Neutrophil (primary cell): ENCODE data around the gene MDGA2.

Experiments
- H3K27ac ChIP-seq: fragments of 200-600 bp; sonication (generic); 2 replicates; pipeline ENCODE4 v1.5.1; 2016; ENCODE audit warnings: mild to moderate bottlenecking, moderate library complexity
- H3K27me3 ChIP-seq: fragments of 200-600 bp; sonication (generic); 2 replicates; pipeline ENCODE4 v1.6.0; 2016; ENCODE audit warnings: mild to moderate bottlenecking
- H3K36me3 ChIP-seq: fragments of 200-600 bp; sonication (generic); 2 replicates; pipeline ENCODE4 v1.5.1; 2017
- H3K4me1 ChIP-seq, 2 experiments: fragments of 200-600 bp in 1 of 2; sonication (generic) in 1 of 2; 1 replicate in 1 of 2; 2 replicates in 1 of 2; pipeline versions ENCODE4 v1.5.1 to v1.6.1; 2013 to 2016; ENCODE audit warnings: low read depth in 1 of 2, low read length in 1 of 2, mild to moderate bottlenecking in 1 of 2, moderate library complexity in 1 of 2; ENCODE audit not compliant: control insufficient read depth in 1 of 2, insufficient read depth in 1 of 2
- H3K4me3 ChIP-seq, 2 experiments: fragments of 200-600 bp in 1 of 2; sonication (generic) in 1 of 2; 1 replicate in 1 of 2; 2 replicates in 1 of 2; pipeline ENCODE4 v1.5.1; 2013 to 2016; ENCODE audit warnings: low read depth in 1 of 2, low read length in 1 of 2, mild to moderate bottlenecking in 1 of 2, moderate library complexity in 1 of 2
- H3K9me3 ChIP-seq: fragments of 200-600 bp; sonication (generic); 2 replicates; pipeline ENCODE4 v1.5.1; 2016
- CTCF ChIP-seq: fragments of 200-600 bp; sonication (generic); IDR thresholded peaks from 2 replicates; pipeline ENCODE4 v1.5.1; 2016; ENCODE audit warnings: antibody characterized with exemption

MDGA2 gene

DNA sequence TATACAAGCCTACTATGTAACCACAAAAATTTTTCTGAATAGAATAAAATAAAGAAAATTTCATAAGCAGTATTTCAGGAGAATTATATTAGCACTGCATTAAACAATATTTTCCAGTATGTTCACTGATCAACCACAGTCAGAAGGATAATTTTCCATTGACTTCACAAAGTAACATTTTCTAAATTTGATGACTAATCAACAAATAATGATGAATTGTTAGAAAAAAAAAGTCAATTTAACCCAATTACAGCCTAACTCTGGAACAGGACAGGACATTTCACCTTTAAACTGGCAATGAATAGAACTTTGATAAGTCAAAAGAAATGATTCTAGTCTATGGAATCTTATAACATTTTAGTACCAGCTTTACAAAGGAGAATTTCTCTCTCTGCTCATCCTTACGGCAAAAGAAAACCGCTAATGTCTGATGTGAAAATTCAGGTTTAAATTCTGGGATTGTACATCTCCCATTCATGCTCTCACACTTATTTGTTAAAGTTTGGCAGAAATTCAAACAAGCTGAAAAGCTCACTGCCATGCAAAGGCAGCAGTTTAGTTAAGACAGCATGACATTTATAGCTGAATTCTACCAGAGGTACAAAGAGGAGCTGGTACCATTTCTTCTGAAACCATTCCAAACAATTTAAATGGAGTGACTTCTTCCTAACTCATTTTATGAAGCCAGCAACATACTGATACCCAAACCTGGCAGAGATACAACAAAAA, 84.5 kb downstream of the MDGA2 start:
- no peak for TF ChIP-seq CTCF
- H3K27ac ChIP-seq, result no peak overlapping the region
- no peaks in the 10 kb centered on the region for H3K27me3 ChIP-seq
- H3K4me1 ChIP-seq, result no peaks in the 10 kb centered on the region
- H3K4me3 ChIP-seq, result no peak overlapping the region
- H3K36me3 ChIP-seq, result no peaks in the 10 kb centered on the region
- H3K9me3 ChIP-seq, result no peaks in the 10 kb centered on the region

GRCh38 chr14:47585447-47585846, 90.0 kb downstream of the MDGA2 start:
- Histone ChIP-seq H3K36me3 (no peaks in the 10 kb centered on the region), H3K9me3 (no peaks in the 10 kb centered on the region), H3K27ac (no peak overlapping the region), H3K27me3 (no peaks in the 10 kb centered on the region), H3K4me3 (no peak overlapping the region), H3K4me1 (no peaks in the 10 kb centered on the region)
- no peak for TF ChIP-seq CTCF

DNA sequence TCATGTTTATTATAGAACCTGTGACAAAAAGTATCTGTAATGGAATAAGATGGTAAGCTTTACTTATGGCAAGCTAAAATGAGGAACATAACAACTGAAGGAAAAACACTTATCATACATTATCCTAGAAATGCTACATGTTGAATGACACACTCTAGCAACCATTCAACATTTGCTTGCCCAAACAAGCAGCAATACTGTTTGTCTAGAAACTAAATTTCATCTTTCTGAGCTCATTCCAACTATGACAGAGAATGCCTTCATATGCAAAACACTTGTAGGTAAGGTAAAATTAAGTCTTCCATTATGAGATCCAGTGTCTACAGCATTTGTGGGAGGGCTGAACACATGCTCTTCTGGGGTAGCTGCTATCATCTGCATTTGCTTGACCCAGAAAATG, 108.1 kb downstream of the MDGA2 start:
- H3K27ac ChIP-seq, result no peak overlapping the region
- H3K9me3 ChIP-seq, result no peaks in the 10 kb centered on the region
- H3K4me1 ChIP-seq, result no peaks in the 10 kb centered on the region
- TF ChIP-seq CTCF, result no peak
- H3K4me3 ChIP-seq, result no peak overlapping the region
- no peaks in the 10 kb centered on the region for H3K36me3 ChIP-seq
- H3K27me3 ChIP-seq, result no peaks in the 10 kb centered on the region

DNA sequence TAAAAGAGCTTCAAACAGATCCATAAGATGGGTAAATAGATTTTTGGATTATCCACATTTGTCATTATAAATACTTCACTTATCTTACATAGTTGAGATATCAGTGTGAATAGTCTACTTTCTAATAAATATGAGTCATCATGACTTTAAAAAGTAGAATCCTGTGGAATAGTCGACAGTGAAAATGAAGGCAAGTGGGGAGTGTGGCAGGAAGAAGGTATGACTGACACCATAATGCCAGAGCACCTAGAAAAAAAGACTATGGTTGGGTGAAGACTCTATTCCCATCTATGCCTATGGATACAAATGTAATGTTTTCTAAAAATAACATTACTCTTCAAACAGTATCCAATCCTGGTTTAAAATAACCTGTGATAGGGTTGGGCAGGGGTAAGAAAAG, 117.5 kb downstream of the MDGA2 start:
- Histone ChIP-seq H3K27me3 (no peaks in the 10 kb centered on the region), H3K4me1 (no peaks in the 10 kb centered on the region), H3K9me3 (no peaks in the 10 kb centered on the region), H3K27ac (no peak overlapping the region), H3K36me3 (no peaks in the 10 kb centered on the region), H3K4me3 (no peak overlapping the region)
- TF ChIP-seq CTCF, result no peak

DNA sequence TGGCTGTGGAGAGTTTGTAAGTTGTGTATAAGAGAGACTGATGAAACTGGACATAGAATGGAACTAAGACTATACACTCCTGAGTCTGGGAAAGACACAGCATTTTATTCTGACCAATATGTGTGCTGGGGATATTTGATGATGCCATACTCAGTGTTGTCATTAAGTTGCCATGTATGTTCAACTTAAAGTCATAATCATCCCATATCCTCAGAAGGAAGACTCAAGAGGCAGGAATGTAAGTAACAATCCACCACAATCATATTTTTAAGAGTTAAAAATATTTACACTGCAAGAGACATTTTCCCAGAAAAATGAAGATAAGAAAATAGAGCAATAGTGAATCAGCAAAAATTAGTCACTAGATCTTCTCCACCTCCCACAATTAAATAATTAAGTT, 120.1 kb downstream of the MDGA2 start:
- Histone ChIP-seq H3K27ac (no peak overlapping the region), H3K36me3 (no peaks in the 10 kb centered on the region), H3K27me3 (no peaks in the 10 kb centered on the region), H3K4me1 (no peaks in the 10 kb centered on the region), H3K4me3 (no peak overlapping the region), H3K9me3 (no peaks in the 10 kb centered on the region)
- no peak for TF ChIP-seq CTCF
